NCI-H524 (cell line): ENCODE data around the gene PGLYRP2.
A peak's percentile ranks its signal among the peaks of the same experiment; 100 is the strongest.
"Not testable (repeated sequence)": the region's sequence is repeated elsewhere in the genome, so short reads cannot be mapped to it uniquely, and the experiment has no call there.

Experiments used
- DNase-seq, 2 experiments: peaks; one replicate each; lab custom pipeline; 2025; lab: John Stamatoyannopoulos, UW

The PGLYRP2 gene, protein sequence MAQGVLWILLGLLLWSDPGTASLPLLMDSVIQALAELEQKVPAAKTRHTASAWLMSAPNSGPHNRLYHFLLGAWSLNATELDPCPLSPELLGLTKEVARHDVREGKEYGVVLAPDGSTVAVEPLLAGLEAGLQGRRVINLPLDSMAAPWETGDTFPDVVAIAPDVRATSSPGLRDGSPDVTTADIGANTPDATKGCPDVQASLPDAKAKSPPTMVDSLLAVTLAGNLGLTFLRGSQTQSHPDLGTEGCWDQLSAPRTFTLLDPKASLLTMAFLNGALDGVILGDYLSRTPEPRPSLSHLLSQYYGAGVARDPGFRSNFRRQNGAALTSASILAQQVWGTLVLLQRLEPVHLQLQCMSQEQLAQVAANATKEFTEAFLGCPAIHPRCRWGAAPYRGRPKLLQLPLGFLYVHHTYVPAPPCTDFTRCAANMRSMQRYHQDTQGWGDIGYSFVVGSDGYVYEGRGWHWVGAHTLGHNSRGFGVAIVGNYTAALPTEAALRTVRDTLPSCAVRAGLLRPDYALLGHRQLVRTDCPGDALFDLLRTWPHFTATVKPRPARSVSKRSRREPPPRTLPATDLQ

DNA sequence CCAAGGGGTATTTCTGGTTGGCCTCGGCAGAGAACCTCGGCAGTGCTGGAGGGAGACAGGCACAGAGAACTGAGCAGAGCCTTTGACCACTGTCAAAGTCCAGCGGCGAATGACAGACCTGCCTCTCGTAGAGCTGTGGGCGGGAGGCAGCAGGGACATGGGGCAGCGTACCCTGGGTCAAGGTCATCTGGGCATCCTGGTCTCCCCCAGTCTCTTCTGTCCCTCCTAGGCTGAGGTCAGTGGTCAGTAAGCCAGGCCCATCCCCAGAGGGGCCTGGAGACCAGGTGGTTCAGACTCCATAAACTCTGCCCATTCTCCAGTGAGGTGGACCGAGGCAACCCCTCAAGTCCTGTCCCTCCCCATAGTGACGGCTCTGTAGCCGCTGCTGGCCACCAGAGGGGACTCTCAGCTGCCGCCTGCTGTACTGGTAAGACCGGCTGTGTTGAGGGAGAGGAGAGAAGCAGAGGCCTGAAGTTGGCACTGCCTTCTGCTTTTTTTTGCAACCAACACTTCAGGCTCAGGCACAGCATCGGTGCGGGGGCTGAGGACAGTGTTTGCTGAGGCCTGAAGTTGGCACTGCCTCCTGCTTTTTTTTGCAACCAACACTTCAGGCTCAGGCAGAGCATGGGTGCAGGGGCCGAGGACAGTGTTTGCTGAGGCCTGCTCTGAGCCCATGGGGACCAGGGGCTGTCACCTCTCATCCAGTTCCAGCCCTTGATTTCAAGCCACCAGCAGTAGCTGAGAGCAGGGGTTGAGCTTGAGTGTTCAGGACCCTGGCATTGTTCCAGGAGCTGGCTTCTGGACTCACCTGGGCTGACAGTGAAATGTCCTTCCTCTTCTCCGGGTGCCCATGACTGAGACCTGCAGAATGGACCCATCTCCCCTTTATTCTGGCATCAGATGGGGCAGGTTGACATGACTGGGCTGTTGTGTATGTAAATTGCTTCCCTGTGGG is at the start of gene PGLYRP2:
TSS of gene PGLYRP2 (minus strand) at position 111 of the 955 bp plus-strand sequence. CDS start 130 bp downstream, outside the sequence.
- no peak for DNase-seq

DNA sequence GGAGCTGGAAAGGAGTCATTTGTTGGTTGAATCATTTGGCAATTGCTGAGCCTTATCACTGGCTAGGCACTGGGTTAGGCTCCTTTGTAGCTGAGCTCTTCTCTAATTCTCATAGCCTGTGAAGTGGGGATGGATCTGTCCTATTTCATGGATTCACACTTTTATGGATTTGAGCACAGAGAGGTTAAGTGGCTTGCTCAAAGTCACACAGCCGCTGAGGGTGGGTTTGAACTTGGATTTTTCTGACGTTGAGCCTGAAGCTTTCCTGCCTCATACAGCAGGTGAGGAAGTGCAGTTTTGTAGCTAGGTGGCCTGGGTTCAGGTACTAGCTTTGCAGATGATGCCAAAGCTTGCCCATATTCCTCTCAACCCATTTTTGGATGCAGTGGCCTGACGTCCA is 48.4 kb upstream of the PGLYRP2 start:
- no peak for DNase-seq

DNA sequence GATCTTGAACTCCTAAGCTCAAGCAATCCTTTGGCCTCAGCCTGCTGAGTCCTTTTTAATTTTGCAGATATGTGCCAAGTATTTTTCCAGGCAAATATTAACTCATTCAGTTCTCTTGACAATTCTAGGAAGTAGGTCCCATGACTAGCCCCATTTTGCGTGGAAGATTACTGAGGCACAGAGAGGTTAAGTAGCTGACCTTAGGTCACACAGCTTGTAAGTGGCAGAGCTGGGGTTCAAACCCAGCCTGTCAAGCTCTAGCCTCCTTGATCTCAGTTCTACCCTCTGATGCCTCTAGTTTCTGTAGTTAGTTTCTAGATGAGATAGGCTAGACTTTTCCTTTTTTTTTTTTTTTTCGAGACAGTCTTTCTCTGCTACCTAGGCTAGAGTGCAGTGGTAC is 47.1 kb upstream of the PGLYRP2 start:
- no peak for DNase-seq

DNA sequence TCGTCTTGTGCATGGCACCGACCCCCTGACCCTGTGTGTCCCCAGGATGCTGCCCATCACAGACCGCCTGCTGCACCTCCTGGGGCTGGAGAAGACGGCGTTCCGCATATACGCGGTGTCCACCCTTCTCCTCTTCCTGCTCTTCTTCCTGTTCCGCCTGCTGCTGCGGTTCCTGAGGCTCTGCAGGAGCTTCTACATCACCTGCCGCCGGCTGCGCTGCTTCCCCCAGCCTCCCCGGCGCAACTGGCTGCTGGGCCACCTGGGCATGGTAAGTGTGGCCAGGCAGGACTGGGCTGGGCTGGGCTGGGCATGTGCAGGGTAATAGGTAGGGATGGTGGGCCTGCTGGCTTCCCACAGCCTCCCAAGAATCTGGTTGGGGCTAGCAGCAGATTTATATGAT is 46.0 kb upstream of the PGLYRP2 start:
- no peak for DNase-seq

DNA sequence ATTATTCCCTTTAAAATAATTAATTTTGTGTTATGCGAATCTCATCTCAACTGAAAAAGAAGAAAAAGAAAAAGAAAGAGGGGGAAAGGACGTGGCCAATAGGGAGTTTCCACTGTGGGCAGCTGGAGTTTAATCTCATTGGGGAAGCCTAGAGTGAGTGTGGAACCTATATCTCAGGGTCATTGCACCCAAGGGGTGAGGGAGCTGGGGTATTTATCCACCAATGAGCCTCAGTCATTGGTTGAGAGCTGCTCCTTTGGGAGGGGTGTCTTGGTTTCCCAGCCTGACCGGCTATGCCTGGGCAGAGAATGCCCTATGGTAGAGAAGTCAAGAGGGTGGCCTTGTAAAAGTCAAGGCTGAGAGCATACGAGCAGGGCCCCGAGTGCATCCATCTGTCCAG is 45.5 kb upstream of the PGLYRP2 start:
- no peak for DNase-seq

DNA sequence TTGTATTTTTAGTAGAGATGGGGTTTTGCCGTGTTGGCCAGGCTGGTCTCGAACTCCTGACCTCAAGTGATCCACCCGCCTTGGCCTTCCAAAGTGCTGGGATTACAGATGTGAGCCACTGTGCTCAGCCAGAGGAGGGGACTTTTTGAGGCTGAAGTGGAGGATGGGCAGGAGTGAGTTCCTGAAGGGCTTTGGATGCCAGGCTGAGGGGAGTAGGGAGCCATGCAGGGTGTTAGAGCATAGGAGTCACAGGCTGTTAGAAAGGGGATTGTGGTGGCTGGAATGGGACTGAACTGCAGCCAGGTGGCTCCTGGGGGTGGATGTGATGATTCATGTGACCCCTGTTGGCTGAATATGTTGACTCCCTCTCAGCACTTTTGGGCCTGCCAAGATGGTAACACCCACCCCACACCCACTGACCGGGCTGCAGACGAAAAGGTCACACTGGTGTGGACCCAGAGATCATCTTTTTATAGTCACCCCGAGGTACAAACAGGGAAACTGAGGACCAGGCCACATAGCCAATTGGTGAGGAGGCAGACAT is 40.2 kb upstream of the PGLYRP2 start:
- no peak for DNase-seq

DNA sequence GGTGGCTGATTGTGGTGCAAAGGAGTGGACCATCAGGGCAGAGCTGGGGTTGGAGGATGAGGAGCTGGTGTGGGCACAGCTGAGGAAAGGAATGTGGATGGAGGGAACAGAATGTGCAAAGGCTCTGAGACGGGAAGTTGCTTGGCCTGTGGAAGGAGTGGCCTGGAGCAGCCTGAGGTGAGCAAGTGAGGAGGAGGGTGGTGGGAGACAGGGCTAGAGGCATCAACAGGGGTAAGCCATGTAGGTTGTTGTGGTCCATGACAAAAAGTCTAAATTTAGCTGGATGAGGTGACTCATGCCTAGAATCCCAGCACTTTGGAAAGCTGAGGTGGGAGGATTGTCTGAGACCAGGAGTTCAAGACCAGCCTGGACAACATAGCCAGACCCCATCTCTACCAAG is 38.5 kb upstream of the PGLYRP2 start:
- DNase-seq: no peak

DNA sequence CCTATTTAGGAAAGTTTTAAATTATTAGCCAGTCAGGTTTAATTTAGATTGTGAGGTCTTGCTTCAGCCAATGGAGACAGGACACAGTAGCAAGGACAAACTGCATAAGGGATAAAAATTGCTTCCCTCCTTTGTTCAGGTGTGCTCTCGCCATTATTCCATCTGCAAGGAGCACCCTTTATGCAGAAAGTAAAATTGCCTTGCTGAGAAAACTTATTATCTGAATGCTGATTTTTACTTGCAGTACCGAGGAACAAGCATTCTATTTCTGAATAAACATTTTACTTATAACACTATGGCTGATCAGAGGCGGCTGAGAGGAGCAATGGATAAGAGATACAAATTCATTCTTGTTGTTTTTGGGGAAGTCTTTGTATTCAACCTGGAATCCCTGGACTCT is 37.1 kb upstream of the PGLYRP2 start:
- no peak for DNase-seq

DNA sequence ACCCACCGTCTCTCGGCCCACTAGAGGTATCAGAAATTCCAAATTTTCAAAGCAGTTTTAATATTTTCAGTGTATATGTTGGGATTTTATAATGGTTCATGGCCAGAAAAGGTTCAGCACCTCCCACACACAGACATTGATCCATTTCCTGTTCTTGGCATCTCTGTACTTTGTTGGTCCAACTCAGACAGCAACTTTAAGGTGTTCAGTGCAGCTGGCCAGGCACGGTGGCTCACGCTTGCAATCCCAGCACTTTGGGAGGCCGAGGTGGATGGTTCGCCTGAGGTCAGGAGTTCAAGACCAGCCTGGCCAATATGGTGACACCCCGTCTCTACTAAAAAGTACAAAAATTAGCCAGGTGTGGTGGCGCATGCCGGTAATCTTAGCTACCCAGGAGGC is 35.9 kb upstream of the PGLYRP2 start:
- not testable (repeated sequence) for DNase-seq

DNA sequence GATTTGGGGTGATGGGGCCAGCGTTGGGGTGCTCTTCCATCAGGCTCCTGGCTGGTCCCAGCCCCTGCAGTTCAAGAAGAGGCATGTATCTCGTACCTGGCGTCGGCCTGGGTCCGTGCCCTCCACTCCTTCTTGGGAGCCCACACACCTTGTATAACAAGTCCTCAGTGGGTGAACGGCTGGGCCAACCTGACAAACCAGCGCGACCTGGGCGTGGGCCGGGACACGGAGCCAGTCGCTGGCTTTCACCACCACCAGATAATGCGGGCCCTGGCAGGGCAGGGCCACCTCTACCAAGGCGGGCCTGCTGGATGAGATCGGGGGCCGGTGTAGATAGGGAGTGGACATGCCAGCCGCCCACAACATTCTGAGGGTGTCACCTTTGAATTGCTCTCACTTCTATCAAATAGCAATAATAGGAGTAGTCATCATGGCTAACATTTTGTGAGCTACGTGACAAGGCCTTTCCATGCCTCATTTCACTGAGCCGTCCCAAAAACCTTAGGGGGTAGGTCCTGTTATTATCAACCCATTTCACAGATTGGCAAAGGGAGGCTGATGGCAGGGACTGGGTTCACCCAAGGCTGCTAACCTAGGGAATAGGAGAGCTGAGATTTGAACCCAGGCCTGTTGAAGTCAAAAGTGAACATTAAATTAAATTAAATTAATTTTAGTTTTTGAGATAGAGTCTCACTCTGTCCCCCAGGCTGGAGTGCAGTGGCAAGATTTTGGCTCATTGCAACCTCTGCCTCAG is 32.5 kb upstream of the PGLYRP2 start:
- no peak for DNase-seq

DNA sequence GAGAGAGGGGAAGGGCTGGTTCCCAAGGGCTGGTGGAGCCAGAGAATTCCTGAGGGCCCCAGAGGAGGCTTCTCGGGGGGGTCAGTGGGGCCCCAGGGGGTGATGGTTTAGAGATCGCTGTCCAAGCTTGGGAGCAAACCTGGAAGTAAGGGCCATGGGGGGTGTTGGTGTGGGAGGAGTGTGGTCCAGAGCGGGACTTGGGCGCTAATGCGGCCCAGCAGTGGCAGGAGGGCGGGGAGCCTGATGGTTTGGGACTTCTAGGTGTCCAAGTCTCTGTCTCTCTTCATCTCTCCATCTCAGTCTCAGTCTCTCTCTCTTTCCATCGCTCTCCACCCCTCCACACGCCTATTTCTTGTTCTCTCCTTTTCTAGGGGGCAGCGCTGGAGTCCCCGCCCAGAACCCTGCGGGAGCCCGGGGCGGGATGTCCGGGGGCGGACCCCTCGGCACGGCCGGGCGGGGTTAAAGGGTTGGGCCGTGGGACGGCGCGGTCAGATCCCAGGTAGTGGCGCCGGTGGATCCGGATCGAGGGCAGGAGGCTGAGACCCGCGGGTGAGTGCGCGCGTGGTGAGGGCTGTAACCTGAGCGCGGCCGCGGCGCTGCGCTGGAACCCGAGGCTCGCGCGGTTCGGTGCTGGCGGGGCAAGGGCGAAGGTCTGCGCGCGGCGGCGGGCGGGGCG is 28.9 kb upstream of the PGLYRP2 start, which contains the start of gene CYP4F22:
TSS of gene CYP4F22 (plus strand) at position 491 of the 676 bp plus-strand sequence. CDS start 16,812 bp downstream, outside the sequence.
- no peak for DNase-seq

DNA sequence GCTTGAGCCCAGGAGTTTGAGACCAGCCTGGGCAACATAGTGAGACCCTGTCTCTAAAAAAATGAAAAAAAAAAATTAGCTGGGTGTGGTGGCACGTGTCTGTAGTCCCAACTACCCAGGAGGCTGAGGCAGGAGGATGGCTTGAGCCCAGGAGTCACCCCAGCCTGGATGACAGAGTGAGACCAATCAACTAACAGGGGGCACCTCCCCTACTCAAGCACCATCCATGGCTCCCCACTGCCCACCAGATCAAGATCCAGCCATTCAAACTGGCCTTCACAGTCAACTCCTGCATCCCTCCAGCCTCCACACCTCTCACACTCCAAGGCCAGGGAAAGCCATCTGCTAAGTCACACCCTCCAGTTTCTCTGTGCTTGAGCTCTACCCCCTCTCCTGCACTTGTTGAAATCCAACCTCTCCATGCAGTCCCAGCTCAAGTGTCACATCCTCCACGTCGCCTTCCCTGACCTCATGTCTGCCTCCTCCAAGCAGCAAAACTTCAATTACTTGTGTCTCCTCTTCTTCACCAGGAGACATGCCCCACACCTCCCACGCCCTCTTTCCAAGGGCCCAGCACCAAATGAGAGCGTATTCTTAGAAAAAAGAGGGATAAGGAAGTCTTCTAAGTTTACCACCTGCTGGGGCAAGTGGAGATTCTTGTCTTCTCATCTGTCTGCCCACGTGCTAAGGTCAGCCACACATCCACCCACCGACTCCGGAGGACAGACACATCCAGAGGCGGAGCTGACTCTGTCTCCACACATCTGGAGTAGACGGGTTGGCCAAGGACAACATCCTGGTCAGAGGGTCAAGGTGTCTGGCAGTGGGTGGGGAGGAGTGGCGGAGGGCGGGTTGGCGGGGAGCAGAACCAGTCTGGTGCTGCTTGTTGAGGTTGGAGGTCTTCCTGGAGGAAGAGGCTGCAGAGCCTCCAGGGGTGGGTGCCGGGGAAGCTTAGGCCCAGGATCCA is 28.1 kb upstream of the PGLYRP2 start:
- peak in 1 of 2 experiments; percentile 2 for DNase-seq

DNA sequence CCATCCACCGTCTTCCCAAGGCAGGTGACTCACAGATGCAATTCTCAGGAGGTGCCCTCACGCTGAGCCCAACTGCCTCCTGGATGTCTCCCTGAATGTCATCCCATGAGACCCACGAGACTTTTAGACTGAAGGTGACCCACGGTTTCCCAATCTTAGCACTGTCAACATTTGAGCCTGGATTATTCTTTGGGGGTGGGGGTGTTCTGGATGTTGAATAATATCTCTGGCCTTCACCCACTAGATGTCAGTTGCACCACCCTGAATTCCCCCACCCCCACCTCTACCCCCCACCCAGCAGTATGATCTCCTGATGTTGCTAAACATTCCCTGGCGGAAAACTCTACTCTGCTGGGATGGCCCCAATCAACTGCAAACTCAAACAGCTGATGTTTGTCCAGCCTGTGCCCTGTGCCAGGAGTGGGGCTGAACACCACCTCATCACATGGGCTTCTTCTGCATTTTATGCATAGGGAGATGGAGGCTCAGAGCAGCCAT is 26.8 kb upstream of the PGLYRP2 start:
- DNase-seq: no peak

DNA sequence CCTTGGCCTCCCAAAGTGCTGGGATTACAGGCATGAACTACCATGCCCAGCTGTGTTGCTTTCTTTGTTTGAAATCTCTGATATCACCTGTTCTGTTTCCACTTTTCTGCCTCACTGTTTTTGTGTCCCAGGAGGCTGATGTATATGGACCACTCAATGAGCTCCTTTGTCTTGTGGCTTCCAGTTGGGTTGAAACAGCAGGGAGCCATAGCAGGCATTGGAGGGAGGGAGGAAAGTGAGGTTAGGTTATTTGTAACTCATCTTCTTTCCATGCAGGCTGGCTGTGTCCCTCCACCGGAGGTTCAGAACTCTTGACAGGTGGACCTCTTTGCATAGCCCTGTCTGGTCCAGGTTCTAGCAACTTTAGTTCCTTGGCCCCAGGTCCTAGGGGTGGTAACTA is 23.0 kb upstream of the PGLYRP2 start:
- DNase-seq: no peak

DNA sequence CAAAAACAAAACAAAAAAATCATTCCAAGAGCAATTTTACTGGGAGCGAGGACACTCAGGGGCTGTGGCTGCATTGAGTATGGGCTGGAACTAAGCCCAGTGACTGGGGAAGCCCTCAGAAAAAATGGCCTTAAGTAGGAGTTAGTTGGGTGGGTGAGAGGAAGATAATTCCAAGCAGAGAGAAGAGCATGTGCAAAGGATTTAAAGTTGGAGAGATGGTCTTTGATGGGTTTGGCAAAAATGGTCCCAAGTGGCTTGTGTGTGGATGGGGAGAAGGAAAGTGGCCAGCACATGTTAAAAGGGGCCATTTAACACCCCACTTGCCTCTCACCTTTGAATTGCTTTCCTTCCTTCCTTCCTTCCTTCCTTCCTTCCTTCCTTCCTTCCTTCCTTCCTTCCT is 22.3 kb upstream of the PGLYRP2 start:
- no peak for DNase-seq

DNA sequence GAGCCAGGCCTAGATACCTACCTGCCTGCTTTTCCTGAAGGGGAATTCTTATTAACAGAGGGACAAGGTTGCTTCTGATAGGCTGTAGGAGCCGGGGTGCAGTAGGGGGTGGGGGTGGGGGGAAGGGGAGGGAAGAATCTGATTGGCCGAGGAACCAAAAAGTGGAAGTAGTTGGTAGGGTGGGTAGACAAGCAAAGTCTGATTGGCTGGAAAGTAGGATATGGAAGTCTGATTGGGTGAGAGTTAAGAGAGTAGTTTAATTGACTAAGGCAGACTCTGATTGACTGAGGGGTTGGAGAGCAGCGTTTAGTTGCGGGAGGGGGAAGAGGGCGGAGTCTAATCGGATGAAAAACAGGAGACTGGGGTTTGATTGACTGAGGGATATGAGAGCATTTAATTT is 19.6 kb upstream of the PGLYRP2 start:
- no peak for DNase-seq

DNA sequence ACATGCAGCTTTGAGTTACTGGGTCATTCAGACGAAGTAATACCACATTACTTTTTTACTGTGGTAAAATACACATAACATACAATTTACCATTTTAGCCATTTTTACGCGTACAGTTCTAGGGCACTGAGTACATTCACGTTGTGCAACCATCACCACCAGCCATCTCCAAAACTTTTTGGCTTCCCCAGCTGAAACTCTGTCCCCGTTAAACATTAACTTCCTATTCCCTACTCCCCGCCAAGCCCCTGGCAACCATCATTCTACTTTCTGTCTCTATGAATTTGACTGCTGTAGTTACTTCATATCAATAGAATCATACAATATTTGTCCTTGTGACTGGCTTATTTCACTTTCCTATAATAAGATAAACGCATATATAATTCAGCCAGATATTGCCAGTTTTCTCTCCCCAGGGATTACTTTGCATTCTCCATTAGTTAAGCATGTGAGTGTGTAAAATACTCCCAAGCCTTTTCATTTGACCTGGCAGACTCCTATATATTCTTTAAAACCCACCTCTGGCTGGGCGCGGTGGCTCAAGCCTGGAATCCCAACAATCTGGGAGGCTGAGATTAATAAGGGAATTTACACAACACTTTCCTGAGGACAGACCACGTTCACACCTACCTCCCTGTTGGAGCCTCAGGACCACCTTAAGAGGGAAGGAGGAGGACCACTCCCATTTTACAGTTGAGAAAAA is 19.0 kb upstream of the PGLYRP2 start:
- no peak for DNase-seq

DNA sequence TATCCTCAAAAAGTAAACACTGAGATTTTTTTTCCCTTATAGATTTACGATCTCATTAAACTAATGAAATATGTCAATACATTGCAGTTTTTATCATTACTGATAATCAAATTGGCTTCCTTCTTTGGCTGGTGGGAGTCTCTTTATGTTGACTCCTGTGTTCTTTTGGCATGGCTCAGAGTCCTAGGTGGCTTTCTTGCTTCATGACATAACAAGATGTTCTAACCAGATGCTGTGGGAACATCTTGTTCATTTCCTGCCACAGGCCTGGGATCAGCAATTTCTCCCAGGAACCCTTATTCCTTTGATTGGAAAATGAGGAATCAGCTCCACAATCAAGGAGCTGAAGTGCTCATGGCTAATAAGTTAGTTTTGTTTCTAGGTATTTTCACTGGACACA is 15.8 kb upstream of the PGLYRP2 start:
- no peak for DNase-seq
